GM21619 (cell line): ENCODE measurements around the gene WDR48.

Source experiments
- ATAC-seq: cut with Tn5 transposase; IDR thresholded peaks from one replicate; pipeline ENCODE4 v1.9.1; 2021; ENCODE audit not compliant: unreplicated experiment

WDR48 gene

DNA sequence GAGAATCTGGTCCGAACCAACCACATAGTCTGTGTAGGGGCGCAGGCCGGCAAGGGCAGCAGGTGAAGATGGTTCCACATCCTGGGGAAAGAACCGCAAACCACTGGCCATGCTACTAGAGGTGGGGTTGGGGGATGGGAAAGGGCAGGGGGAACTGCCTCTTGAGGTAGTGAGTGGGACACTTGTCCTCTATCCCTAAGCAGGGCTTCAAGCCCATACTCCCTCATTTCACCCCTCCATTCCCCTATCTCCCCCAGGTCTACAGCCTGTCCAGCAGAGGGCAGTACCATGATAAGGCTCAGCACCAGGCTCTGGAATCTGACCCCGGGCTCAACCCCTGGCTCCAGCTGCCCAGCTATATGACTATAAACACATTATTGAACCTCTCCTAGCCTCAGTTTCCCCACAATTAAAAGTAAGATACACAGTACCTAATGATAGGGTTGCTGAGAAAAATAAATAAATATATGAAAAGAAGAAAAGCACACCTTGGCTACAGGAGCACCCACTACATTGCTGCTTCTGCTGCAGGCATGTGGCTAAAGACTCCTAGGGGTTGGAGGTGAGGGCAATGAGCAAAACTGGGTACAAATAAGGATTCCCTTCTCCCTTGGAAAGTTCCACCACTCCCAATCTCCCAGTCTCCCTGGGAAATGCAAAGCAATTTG is 49.3 kb downstream of the WDR48 start:
- ATAC-seq: peak; percentile 72

GRCh38 chr3:39102504-39103323 is 50.9 kb downstream of the WDR48 start:
- no peak for ATAC-seq

DNA sequence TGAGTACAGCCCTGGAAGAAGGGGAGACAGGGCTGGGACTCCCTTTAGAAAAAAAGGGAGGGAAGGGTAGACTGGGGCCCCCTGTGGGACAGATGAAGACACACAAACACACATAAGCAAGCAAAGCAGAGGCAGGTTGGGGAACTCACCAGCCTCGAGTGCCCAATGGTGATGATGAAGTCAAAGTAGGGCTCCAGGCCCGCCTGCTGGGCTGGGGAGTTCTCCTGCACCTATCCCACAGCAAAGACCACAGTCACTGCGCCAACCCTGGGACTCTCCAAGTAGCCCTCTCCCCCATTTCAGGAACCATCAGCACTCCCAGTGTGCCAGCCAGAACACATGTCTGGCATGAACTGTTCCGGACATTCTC is 51.5 kb downstream of the WDR48 start:
- no peak for ATAC-seq

DNA sequence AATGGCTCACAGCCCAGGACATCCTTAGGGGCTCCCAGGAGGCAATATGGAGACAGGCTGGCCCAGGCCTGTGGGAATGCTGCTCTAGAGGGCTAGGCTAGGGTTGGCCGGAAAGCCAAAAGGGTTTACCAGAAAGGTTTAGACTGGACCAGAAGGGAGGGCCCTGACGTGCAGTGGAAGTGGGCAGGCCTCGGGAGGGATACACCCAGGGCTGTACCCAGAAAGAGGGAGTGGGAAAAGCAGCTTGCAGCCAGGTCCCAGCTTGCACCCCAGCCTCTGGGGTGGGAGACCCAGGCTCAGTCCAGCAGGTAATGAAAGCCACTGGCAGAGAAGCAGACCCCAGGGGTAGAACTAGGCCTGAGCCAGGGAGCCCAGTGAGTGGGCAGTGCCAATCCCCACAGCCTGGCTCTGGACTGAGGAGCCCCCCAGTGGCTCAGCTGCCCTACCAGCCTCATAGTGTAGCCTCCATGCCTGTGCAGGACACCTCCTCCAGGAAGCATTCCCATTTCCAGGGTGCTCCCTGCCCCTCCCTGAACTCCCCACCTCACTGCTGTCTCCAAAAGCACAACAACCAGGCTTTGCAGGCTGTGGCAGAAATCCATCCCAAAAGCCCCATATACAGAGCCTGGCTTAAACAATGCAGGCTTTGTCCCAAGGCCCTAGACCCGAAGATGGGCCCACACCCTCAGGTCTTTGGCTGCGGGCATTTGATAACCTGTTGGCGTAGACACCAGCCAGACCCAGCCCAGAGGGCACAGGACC is 52.2 kb downstream of the WDR48 start:
- ATAC-seq: no peak

DNA sequence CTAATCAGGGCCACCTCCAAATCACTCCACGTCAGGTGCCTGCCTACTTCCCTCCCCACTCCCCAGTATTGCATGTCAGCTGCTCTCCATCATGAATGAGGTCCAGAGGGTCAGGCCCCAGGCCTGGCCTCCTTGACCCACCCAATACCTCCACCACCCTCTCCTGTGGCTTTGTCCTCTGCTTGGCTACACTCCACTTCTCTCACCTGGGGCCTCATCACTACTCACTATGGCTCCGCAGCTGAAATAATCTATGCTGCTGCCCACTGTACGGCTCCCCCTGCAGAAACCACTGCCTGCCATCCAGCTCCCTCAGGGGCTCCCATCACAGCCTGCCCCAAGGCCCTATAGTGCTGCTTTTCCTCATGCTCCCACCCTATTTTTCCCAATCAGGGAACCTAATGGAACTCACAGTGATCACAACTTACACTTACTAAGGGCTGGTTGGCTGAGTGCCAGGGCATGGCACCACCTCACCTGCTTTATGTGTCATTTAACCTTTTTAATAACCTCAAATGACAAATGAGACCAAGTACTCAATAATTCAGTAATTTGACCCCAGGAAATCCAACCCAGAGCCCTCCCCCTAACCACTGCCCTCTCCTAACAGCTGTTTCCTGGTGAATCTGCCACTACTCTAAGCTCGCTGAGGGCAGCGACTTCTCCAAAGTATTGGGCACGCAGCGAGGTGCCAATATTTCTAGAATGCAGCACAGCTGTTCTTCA is 53.3 kb downstream of the WDR48 start:
- no peak for ATAC-seq

DNA sequence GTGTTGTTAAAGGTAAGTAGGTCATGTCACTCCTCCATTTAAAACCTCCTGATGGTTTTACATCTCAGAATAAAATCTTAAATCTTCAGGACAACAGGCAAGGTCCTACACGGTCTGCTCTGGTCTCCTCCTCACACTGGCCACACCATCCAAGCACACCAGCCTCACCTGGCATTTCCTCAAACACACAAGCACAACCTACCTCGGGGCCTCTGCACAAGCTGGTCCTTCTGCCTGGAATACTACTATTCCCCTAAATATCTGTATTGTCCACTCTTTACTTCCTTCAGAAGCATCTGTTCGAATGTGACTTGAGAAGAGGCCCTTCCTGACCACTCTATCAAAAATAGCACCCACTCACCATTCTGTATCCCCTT is 53.9 kb downstream of the WDR48 start:
- ATAC-seq: no peak

- no peak for ATAC-seq
Measured at GRCh38 chr3:39106281-39106811, 54.5 kb downstream of the WDR48 start.

DNA sequence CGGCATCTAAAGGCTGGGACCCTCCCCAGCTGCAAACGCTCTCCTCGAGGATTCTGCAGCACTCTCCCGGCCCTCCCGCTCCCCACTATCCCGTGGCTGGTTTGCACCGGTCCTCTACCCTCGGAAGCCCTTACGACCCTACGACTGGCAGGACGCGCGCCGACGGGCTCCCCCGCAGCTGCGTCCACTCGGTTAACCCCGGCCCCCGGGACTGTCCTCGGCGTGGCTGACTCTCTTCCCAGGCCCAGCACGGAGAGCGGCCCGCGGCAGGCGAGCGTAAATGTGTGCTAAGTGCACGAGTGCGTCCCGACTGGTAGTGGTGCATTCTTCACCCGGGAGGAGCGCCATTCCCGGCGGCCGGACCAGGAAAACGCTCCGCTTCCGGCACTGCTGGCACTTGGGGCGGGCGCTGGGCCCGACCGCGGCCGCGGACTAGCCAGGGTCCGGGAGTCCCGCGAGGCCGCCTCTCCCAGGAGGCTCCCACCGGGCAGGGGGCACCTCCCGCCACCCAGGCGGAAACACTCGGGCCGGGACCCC is 55.1 kb downstream of the WDR48 start:
- ATAC-seq: peak; percentile 2

GRCh38 chr3:39107388-39108199 is 55.8 kb downstream of the WDR48 start, which contains the start of the genes GORASP1 and TTC21A:
Gene GORASP1, minus strand, starts transcription at chr3:39107627. Its CDS starts 86 bp downstream, at chr3:39107541.
Gene TTC21A, plus strand, starts transcription at chr3:39107680. Its CDS starts 158 bp downstream, at chr3:39107838.
- ATAC-seq: peak; percentile 55

DNA sequence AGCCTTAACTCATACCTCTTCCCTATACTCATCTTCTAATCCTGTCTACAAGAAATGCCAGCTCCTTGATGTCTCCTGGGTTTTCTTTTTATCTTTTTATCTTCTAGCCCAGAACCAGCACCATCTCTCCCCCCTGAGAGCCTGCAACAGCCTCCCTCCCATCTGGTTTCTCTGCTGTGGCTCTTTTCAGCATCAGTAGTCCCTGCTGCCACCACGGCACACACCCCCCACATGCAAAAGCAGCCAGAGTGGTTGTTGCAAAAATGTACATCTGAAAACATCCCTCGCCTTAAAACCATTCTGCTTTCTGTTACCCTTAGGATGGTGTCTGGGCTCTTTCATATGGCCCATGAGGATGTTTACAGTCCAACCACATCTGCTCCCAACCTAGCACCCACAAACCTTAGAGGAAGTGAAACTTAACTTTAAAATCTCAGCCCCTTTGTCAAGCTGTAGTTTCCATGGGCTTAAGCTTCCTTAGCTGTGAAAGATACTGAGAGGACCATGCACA is 56.4 kb downstream of the WDR48 start:
- peak; percentile 81 for ATAC-seq

DNA sequence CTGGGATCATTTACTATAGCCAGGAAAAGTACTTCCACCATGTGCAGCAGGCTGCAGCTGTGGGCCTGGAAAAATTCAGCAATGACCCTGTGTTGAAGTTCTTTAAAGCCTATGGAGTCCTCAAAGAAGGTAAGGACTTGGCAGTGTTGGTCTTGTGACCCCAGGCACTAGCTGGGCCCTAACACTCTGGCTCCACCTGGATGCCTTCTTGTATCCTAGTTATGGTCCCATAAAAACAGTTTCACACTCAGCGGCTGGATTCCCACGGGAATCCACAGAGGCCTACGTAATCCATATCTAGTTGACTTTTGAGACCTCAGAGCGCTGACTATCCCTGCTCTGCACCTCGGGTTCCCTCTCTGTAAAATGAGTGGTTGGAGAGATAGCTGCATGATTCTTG is 57.3 kb downstream of the WDR48 start:
- no peak for ATAC-seq

DNA sequence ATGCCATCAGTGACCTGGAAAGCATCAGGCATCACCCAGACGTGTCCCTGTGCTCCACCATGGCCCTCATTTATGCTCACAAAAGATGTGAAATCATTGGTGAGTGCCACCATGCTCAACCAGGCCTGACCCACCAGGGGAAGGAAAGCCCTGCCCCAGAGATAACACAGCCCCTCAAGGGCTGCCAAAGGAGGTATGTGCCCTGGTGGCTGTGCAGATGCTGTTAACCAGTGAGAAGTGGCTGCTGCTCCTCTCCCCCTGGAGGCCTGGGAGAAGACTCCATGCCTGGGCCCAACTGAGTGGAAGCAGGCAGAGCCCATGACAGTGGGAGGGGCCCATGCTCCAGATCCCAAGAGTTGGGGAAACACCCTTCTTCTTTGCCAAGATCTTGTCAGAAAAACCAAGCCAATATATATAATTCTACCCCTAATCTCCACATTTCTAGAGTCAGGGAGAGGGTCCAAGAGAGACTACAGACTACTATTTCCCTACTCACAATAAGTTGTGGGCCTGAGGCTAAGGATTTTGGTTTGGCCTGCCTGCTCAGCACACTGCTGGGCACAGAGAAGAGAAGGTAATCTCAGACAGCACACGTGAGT is 58.3 kb downstream of the WDR48 start:
- ATAC-seq: no peak

GRCh38 chr3:39112113-39112512 is 60.3 kb downstream of the WDR48 start:
- ATAC-seq: no peak

DNA sequence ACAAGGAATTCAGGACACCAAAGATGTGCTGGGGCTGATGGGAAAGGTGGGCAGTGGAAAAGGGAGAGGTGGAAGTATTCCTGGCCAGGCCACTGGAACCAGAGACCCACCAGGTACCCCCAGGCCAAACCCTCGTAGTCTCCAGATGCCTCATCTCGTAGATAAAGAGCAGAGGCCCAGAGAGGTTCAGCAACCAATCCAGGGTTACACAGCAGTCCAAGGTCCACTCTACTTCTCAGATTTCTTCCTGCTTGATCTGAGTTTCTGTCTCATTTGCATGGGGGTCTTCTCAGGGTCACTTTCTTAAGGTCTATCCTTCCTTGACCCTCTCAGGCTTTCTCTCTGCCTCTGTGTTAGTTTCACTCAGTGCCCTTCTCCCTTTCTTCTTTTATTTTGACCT is 60.7 kb downstream of the WDR48 start:
- no peak for ATAC-seq

DNA sequence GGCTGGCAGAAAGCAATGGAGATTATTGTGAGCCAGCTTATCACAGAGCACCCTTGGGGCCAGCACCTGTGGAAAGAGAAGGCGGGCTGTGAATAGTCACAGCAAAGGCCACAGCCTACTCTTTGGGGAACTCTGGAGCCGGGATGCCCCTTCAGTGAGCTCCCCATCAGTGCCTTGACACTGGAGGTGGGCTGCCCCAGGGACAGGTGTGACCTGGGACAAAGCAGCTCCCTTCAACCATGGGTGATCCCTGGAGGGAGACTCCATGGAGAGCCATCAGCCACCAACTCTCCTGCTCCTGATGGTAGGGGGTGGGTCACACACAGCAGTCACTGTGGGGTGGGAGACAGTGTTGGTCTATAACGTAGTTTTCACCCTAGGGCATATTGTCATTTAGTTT is 61.5 kb downstream of the WDR48 start:
- no peak for ATAC-seq

- ATAC-seq: no peak
Measured at GRCh38 chr3:39114456-39114855, 62.6 kb downstream of the WDR48 start.

DNA sequence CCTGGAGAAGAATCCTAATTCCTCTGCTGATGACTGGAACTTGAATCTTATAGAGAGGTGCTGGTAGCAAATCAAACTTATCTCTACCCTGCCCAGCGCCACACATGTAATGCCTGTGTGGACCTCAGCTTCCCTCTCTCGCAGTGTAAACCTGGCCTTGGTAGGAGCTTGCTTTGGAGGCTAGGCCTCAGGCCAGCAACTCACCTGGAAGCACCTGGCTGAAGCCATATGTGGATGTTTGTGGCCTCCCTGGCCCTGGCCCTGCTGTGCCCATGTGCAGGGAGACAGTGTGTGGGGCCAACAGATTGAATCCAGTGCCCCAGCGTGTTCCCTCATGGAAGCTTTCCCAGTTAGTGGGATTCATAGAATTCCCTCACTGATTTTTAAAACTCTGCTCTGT is 64.1 kb downstream of the WDR48 start:
- ATAC-seq: no peak

GRCh38 chr3:39118079-39118478 is 66.3 kb downstream of the WDR48 start:
- no peak for ATAC-seq
